Natural killer cell (primary cell): Measurements from ENCODE around the gene HES3. TPM values are rescaled to one million over a fixed set of nuclear protein-coding genes. Genes with fewer than 3 reads are reported as not detected.

ENCODE experiments used
- ATAC-seq, 3 donors: fragments of 150-1000 bp in 2 of 3; fragments of 200-7000 bp in 1 of 3; cut with Tn5 transposase; 1 replicate in 1 of 3; 2 replicates in 2 of 3; pipeline ENCODE4 v1.10.0; 2021; ENCODE audit warnings: mild to moderate bottlenecking in 2 of 3, moderate library complexity in 2 of 3
- DNase-seq, 2 donors: peaks; one replicate each; pipeline versions ENCODE4 v3.0.0 to v3.0.0-alpha.2; 2013 to 2021; ENCODE audit warnings: mixed read lengths in 1 of 2
- H3K27ac ChIP-seq: one replicate; pipeline ENCODE4 v1.5.1; 2013; ENCODE audit warnings: mild to moderate bottlenecking, low read length
- H3K27me3 ChIP-seq: one replicate; pipeline ENCODE4 v1.6.1; 2013; ENCODE audit warnings: low read length; ENCODE audit not compliant: control insufficient read depth, insufficient read depth
- H3K36me3 ChIP-seq: one replicate; pipeline ENCODE4 v1.6.1; 2013; ENCODE audit warnings: low read length; ENCODE audit not compliant: control insufficient read depth, insufficient read depth
- H3K4me1 ChIP-seq: one replicate; pipeline ENCODE4 v1.6.1; 2013; ENCODE audit warnings: low read length; ENCODE audit not compliant: control insufficient read depth, insufficient read depth
- H3K4me3 ChIP-seq: one replicate; pipeline ENCODE4 v1.5.1; 2013; ENCODE audit warnings: low read length
- H3K9me3 ChIP-seq: one replicate; pipeline ENCODE4 v1.6.1; 2013; ENCODE audit warnings: low read length; ENCODE audit not compliant: control insufficient read depth, insufficient read depth
- H3K27ac Mint-ChIP-seq, 2 donors: one replicate each; pipeline ENCODE4 v1.8.0; 2022; ENCODE audit warnings: mild to moderate bottlenecking in 2 of 2, mixed read lengths in 2 of 2, moderate library complexity in 1 of 2
- H3K27me3 Mint-ChIP-seq, 2 donors: one replicate each; pipeline ENCODE4 v1.8.0; 2022; ENCODE audit warnings: low read depth in 2 of 2, mixed read lengths in 2 of 2
- H3K36me3 Mint-ChIP-seq: one replicate; pipeline ENCODE4 v1.8.0; 2022; ENCODE audit warnings: mixed read lengths
- H3K4me1 Mint-ChIP-seq, 2 donors: one replicate each; pipeline ENCODE4 v1.8.0; 2022; ENCODE audit warnings: mixed read lengths in 2 of 2
- H3K4me3 Mint-ChIP-seq: one replicate; pipeline ENCODE4 v1.8.0; 2022; ENCODE audit warnings: mild to moderate bottlenecking, moderate library complexity, mixed read lengths
- H3K9me3 Mint-ChIP-seq, 2 donors: one replicate each; pipeline ENCODE4 v1.8.0; 2022; ENCODE audit warnings: mixed read lengths in 2 of 2
- CTCF ChIP-seq: fragments of 200-600 bp; IDR thresholded peaks from one replicate; pipeline ENCODE4 v1.8.0; 2022; ENCODE audit warnings: antibody characterized with exemption
- WGBS: methylation state at CpG from one replicate; pipeline ENCODE4 v1.1.7; 2013; ENCODE audit warnings: missing lambda C conversion rate; ENCODE audit not compliant: insufficient coverage; 5-methylcytosine and 5-hydroxymethylcytosine counted together
- intact Hi-C: fragments of 100-400 bp; cut with micrococcal nuclease; formaldehyde crosslinking; loops from one replicate; pipeline ENCODE4 v1.14.2; 2022
- total RNA-seq, 4 donors: library from RNA; stranded (reverse); fragments of 120-200 nt in 1 of 4; gene quantifications; one replicate each; pipeline versions ENCODE4 v1.2.3 to v1.2.4, GENCODE V29; 2013 to 2022

The HES3 gene
- total RNA-seq, 3 donors from 2014 or later (not counting 1 experiment from before 2014, with no cell fraction given) = not detected

GRCh38 chr1:6268415-6268814, 24.4 kb downstream of the HES3 start:
- TF ChIP-seq CTCF = no peak
- ATAC-seq = no peak

GRCh38 chr1:6269296-6269695, 25.3 kb downstream of the HES3 start:
- no peak for ATAC-seq
- DNase-seq = no peak
- WGBS = 98% methylated on average over 14 of the region's 14 CpGs
- no peaks in the 10 kb centered on the region for H3K9me3 Mint-ChIP-seq
- H3K4me1 Mint-ChIP-seq = no peaks in the 10 kb centered on the region
- intact Hi-C loops = no loop called here
- TF ChIP-seq CTCF = no peak
- H3K4me3 Mint-ChIP-seq = no peak overlapping the region
- H3K36me3 Mint-ChIP-seq = no peaks in the 10 kb centered on the region
- Histone ChIP-seq H3K4me3 (no peak overlapping the region), H3K4me1 (no peaks in the 10 kb centered on the region), H3K36me3 (no peaks in the 10 kb centered on the region), H3K27ac (no peak overlapping the region), H3K9me3 (no peaks in the 10 kb centered on the region), H3K27me3 (no peaks in the 10 kb centered on the region)
- H3K27me3 Mint-ChIP-seq = no peaks in the 10 kb centered on the region
- no peak overlapping the region for H3K27ac Mint-ChIP-seq

More at GRCh38 chr1:6268415-6268814, 24.4 kb downstream of the HES3 start:
- Mint-ChIP-seq H3K36me3 (no peaks in the 10 kb centered on the region), H3K27ac (no peak overlapping the region), H3K27me3 (no peaks in the 10 kb centered on the region), H3K9me3 (no peaks in the 10 kb centered on the region), H3K4me3 (no peak overlapping the region), H3K4me1 (no peaks in the 10 kb centered on the region)
- no peaks in the 10 kb centered on the region for H3K27me3 ChIP-seq
- 95% methylated on average over 21 of the region's 21 CpGs for WGBS
- intact Hi-C loops = no loop called here
- no peak for DNase-seq
- no peaks in the 10 kb centered on the region for H3K4me1 ChIP-seq
- H3K9me3 ChIP-seq = no peaks in the 10 kb centered on the region
- H3K27ac ChIP-seq = no peak overlapping the region
- no peak overlapping the region for H3K4me3 ChIP-seq
- H3K36me3 ChIP-seq = no peaks in the 10 kb centered on the region

- TF ChIP-seq CTCF = no peak
- no peaks in the 10 kb centered on the region for H3K9me3 Mint-ChIP-seq
- Histone ChIP-seq H3K4me3 (no peak overlapping the region), H3K36me3 (no peaks in the 10 kb centered on the region), H3K9me3 (no peaks in the 10 kb centered on the region), H3K27me3 (no peaks in the 10 kb centered on the region), H3K4me1 (no peaks in the 10 kb centered on the region), H3K27ac (no peak overlapping the region)
- no peak overlapping the region for H3K4me3 Mint-ChIP-seq
- H3K36me3 Mint-ChIP-seq = no peaks in the 10 kb centered on the region
- no peaks in the 10 kb centered on the region for H3K4me1 Mint-ChIP-seq
- DNase-seq (no peak), ATAC-seq (no peak)
- intact Hi-C loops = no loop called here
- no peaks in the 10 kb centered on the region for H3K27me3 Mint-ChIP-seq
- no peak overlapping the region for H3K27ac Mint-ChIP-seq
- WGBS = 91% methylated on average over 21 of the region's 22 CpGs
These were observed 25.9 kb downstream of the HES3 start for GRCh38 chr1:6269720-6270400.

- Histone ChIP-seq H3K36me3 (no peaks in the 10 kb centered on the region), H3K4me1 (no peaks in the 10 kb centered on the region), H3K27me3 (no peaks in the 10 kb centered on the region), H3K27ac (no peak overlapping the region), H3K9me3 (no peaks in the 10 kb centered on the region), H3K4me3 (no peak overlapping the region)
- H3K27ac Mint-ChIP-seq = no peak overlapping the region
- TF ChIP-seq CTCF = no peak
- no peaks in the 10 kb centered on the region for H3K36me3 Mint-ChIP-seq
- no peaks in the 10 kb centered on the region for H3K27me3 Mint-ChIP-seq
- intact Hi-C loops = no loop called here
- ATAC-seq (no peak), DNase-seq (no peak)
- H3K4me3 Mint-ChIP-seq = no peak overlapping the region
- no peaks in the 10 kb centered on the region for H3K9me3 Mint-ChIP-seq
- no peaks in the 10 kb centered on the region for H3K4me1 Mint-ChIP-seq
- 92% methylated on average over 8 of the region's 8 CpGs for WGBS
These were observed 26.4 kb downstream of the HES3 start for GRCh38 chr1:6270401-6270800.
